IPS DF 19.7 (cell line): ENCODE measurements around the gene SKIDA1.
"Not testable (repeated sequence)": the region's sequence is repeated elsewhere in the genome, so short reads cannot be mapped to it uniquely, and the experiment has no call there.

ENCODE experiments used
- DNase-seq: peaks from one replicate; pipeline ENCODE4 v3.0.0-alpha.2; 2013; ENCODE audit warnings: low read depth, low spot score

Gene SKIDA1

GRCh38 chr10:21525367-21526187 is at the start of gene SKIDA1:
Gene SKIDA1, minus strand, starts transcription at chr10:21525682. Its CDS starts 7,860 bp downstream, at chr10:21517822.
- DNase-seq = no peak

GRCh38 chr10:21574514-21574913 is 49.0 kb upstream of the SKIDA1 start:
- not testable (repeated sequence) for DNase-seq

- no peak for DNase-seq
Measured at GRCh38 chr10:21572578-21572977, 47.1 kb upstream of the SKIDA1 start.

- no peak for DNase-seq
Measured at GRCh38 chr10:21570761-21571521, 45.5 kb upstream of the SKIDA1 start.

- not testable (repeated sequence) for DNase-seq
Measured at GRCh38 chr10:21558984-21559383, 33.5 kb upstream of the SKIDA1 start.

- no peak for DNase-seq
Measured at GRCh38 chr10:21556527-21556926, 31.0 kb upstream of the SKIDA1 start.

GRCh38 chr10:21552638-21553037 is 27.2 kb upstream of the SKIDA1 start:
- no peak for DNase-seq

GRCh38 chr10:21547246-21547645 is 21.8 kb upstream of the SKIDA1 start:
- no peak for DNase-seq

GRCh38 chr10:21540701-21541100 is 15.2 kb upstream of the SKIDA1 start:
- DNase-seq = not testable (repeated sequence)

- DNase-seq = no peak
Measured at GRCh38 chr10:21536874-21537273, 11.4 kb upstream of the SKIDA1 start.

- DNase-seq = not testable (repeated sequence)
Measured at GRCh38 chr10:21535976-21536375, 10.5 kb upstream of the SKIDA1 start.

GRCh38 chr10:21535494-21535965 is 10.0 kb upstream of the SKIDA1 start:
- no peak for DNase-seq

GRCh38 chr10:21534604-21535493 is 9.4 kb upstream of the SKIDA1 start:
- DNase-seq = no peak

GRCh38 chr10:21534280-21534586 is 8.8 kb upstream of the SKIDA1 start:
- no peak for DNase-seq

GRCh38 chr10:21533467-21534279 is 8.2 kb upstream of the SKIDA1 start, which contains the start of gene MLLT10:
Gene MLLT10, plus strand, starts transcription at chr10:21534232. Its CDS starts 413 bp downstream, at chr10:21534645.
- DNase-seq = no peak

- no peak for DNase-seq
Measured at GRCh38 chr10:21532694-21533466, 7.4 kb upstream of the SKIDA1 start.

GRCh38 chr10:21531164-21531563 is 5.7 kb upstream of the SKIDA1 start:
- DNase-seq = no peak

- no peak for DNase-seq
Measured at GRCh38 chr10:21530641-21531040, 5.2 kb upstream of the SKIDA1 start.

- DNase-seq = no peak
Measured at GRCh38 chr10:21530168-21530567, 4.7 kb upstream of the SKIDA1 start.
